ENCODE measurements around the gene LPP.

LPP gene

GRCh38 chr3:188890572-188891270, 736.8 kb downstream of the LPP start:
- no peak overlapping the region for H3K4me3 Mint-ChIP-seq

GRCh38 chr3:188899881-188900280, 745.9 kb downstream of the LPP start:
- no peaks in the 10 kb centered on the region for H3K36me3 Mint-ChIP-seq
- no peak for DNase-seq (ENCODE audit: low spot score in 2 of 2)
- no peaks in the 10 kb centered on the region for H3K4me1 Mint-ChIP-seq
- no peak for ATAC-seq
- H3K9me3 Mint-ChIP-seq: no peaks in the 10 kb centered on the region
- H3K27ac Mint-ChIP-seq: no peak overlapping the region
- H3K4me3 Mint-ChIP-seq: no peak overlapping the region

More at GRCh38 chr3:188890572-188891270, 736.8 kb downstream of the LPP start:
- H3K9me3 Mint-ChIP-seq: no peaks in the 10 kb centered on the region
- H3K36me3 Mint-ChIP-seq: no peaks in the 10 kb centered on the region
- H3K4me1 Mint-ChIP-seq: no peaks in the 10 kb centered on the region
- ATAC-seq (no peak), DNase-seq (ENCODE audit: low spot score in 2 of 2) (no peak)
- H3K27ac Mint-ChIP-seq: no peak overlapping the region

DNA sequence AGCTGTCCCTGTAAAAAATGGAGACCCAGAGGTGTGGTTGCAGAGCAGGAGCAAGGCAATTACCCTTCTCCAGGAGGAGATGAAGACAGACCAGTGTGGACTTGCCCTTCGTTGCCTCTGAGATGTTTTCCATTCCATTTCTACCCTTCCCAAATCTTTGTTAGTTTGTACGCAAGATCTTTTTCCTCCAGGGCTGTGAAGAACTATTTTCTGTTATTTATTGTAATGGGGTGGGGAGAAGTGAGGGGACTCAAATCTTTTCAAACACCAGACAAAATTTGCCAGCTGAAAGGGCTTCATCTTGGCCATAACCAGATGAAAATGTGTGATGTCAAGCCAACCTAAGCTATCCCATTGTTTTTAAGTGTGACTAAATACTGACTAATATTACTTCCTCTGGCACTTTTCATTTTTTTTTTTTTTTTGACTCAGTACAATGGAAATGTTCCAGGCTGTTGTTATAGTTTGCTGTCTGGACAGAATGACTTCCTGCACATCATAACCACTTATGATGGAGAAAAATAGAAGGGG, 746.5 kb downstream of the LPP start:
- DNase-seq (ENCODE audit: low spot score in 2 of 2) (no peak), ATAC-seq (peak; percentile 37)
- Mint-ChIP-seq H3K36me3 (no peaks in the 10 kb centered on the region), H3K9me3 (no peaks in the 10 kb centered on the region), H3K4me1 (no peaks in the 10 kb centered on the region), H3K27ac (no peak overlapping the region), H3K4me3 (no peak overlapping the region)

- no peak for ATAC-seq
- no peaks in the 10 kb centered on the region for H3K36me3 Mint-ChIP-seq
- no peaks in the 10 kb centered on the region for H3K4me1 Mint-ChIP-seq
- DNase-seq (ENCODE audit: low spot score in 2 of 2): no peak
- no peak overlapping the region for H3K27ac Mint-ChIP-seq
- H3K4me3 Mint-ChIP-seq: no peak overlapping the region
- H3K9me3 Mint-ChIP-seq: no peaks in the 10 kb centered on the region
Measured at GRCh38 chr3:188901126-188901525, 747.2 kb downstream of the LPP start.

DNA sequence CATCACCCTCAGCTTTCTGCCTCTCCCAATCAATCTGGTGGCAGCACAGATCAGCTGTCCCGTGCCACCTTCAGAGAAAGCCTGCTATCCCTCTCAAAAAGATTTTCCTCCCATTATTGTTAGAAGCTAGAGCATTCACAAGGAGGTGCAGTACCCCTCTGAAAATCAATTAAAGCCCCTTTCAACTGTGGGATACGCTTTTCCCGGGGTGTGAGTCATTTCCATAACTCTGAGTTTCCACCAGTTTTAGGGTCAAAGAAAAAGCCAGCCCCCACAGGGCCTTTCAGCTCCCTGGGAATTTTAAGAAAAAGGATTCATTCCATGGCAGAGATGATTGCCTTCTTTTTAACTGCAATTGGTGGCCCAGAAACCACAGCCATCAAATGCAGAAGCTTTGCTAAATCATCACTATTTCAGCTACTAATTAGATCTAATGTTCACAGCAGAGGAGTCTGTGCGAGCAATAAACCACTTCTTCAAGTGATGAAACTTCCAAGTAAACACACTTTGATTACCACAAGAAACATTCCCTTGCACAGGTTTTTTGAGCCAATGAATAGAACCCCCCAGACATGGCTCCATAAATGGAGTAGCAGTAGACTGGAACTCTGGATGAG, 747.8 kb downstream of the LPP start:
- no peak for DNase-seq (ENCODE audit: low spot score in 2 of 2)
- Mint-ChIP-seq H3K27ac (no peak overlapping the region), H3K4me1 (no peaks in the 10 kb centered on the region), H3K36me3 (no peaks in the 10 kb centered on the region), H3K4me3 (no peak overlapping the region), H3K9me3 (no peaks in the 10 kb centered on the region)
- ATAC-seq: no peak

GRCh38 chr3:188904670-188905069, 750.7 kb downstream of the LPP start:
- no peak overlapping the region for H3K4me3 Mint-ChIP-seq
- H3K4me1 Mint-ChIP-seq: peaks cover 5% of the 10 kb centered on the region
- no peak for DNase-seq (ENCODE audit: low spot score in 2 of 2)
- no peaks in the 10 kb centered on the region for H3K36me3 Mint-ChIP-seq
- no peaks in the 10 kb centered on the region for H3K9me3 Mint-ChIP-seq
- no peak for ATAC-seq
- no peak overlapping the region for H3K27ac Mint-ChIP-seq

- no peak overlapping the region for H3K27ac Mint-ChIP-seq
- H3K4me3 Mint-ChIP-seq: no peak overlapping the region
- H3K4me1 Mint-ChIP-seq: peaks cover 5% of the 10 kb centered on the region
- DNase-seq (ENCODE audit: low spot score in 2 of 2) (no peak), ATAC-seq (no peak)
- H3K36me3 Mint-ChIP-seq: no peaks in the 10 kb centered on the region
- H3K9me3 Mint-ChIP-seq: no peaks in the 10 kb centered on the region
Measured at GRCh38 chr3:188905547-188905946, 751.6 kb downstream of the LPP start.

DNA sequence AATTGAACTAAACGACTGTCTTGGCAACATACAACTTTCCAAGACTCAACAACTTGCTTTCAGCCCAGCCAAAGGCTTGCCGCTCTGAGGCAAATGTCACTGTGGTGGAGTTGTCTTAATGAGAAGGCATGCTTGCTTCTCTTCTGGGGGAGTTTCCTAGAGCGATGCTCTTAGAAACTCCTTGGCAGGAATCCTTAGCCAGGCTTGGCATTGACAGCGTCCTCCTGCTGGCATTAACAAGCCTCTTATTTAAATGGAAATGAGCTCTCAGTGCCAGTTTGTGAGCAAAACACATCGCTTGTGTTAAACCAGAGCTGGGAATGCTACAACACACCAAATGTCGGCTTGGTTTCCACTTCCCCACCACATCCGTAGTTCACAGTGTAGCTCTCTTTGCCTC, 752.3 kb downstream of the LPP start:
- Mint-ChIP-seq H3K36me3 (no peaks in the 10 kb centered on the region), H3K4me1 (peaks cover 5% of the 10 kb centered on the region), H3K9me3 (no peaks in the 10 kb centered on the region), H3K27ac (no peak overlapping the region), H3K4me3 (no peak overlapping the region)
- DNase-seq (ENCODE audit: low spot score in 2 of 2) (no peak), ATAC-seq (no peak)

GRCh38 chr3:188908002-188908850, 754.3 kb downstream of the LPP start:
- ATAC-seq: no peak
- H3K36me3 Mint-ChIP-seq: no peaks in the 10 kb centered on the region
- H3K9me3 Mint-ChIP-seq: no peaks in the 10 kb centered on the region
- H3K4me1 Mint-ChIP-seq: peaks cover 5% of the 10 kb centered on the region
- H3K4me3 Mint-ChIP-seq: no peak overlapping the region
- DNase-seq (ENCODE audit: low spot score in 2 of 2): peak in 1 of 2 donors; percentile 40
- H3K27ac Mint-ChIP-seq: no peak overlapping the region

DNA sequence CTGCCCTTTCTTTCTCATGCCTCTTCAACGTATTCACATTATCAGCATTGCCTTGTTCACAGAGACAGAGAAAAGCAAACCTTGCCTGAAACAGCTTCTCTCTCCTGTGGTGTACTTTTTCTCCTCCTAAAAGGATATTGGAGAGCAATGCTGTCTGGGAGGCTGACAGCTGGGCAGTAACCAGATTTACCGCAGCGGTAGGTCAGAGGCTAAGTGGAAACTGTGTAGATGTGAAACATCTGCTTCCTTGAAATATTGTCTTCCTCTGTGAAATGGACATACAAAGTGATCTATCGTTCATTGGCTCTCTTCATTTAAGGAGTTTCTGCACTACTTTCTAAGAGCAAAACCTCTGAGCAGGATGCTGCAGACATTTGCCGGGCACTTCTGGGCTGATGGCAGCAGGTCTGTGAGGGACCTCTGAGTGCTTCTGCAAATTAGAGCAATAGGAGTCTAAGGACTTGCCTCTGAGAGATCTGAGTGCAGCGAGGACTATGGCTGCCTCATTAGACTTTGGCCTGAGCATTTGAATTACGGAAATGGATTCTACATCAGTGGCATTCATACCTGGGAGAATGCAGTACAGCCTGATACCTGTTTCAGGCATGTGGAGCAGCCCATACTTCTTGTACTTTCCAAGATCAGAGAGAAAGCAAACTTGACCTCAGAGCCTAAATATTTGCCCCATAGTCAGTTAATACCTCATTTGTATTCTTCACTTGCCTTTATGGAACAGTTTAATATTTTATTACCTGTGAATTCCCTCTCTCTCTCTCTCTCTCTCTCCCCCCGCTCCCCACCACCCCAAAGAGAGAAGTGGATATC, 757.3 kb downstream of the LPP start:
- Mint-ChIP-seq H3K9me3 (no peaks in the 10 kb centered on the region), H3K36me3 (no peaks in the 10 kb centered on the region), H3K4me3 (no peak overlapping the region), H3K27ac (no peak overlapping the region), H3K4me1 (peaks cover 28% of the 10 kb centered on the region)
- DNase-seq (ENCODE audit: low spot score in 2 of 2) (peak in 1 of 2 donors; percentile 40), ATAC-seq (no peak)

DNA sequence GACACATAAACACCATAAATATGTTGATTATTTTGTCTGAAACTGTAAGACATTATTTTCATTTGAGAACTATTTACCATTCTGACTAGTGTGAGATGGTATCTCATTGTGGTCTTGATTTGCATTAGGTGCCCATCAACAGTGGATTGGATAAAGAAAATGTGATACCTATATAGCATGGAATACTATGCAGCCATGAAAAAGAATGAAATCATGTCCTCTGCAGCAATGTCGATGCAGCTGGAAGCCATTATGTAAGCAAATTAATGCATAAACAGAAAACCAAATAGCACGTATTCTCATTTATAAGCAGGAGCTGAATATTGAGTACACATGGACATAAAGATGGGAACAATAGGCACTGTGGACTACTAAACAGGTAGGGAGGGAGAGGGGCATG, 759.1 kb downstream of the LPP start:
- ATAC-seq (no peak), DNase-seq (ENCODE audit: low spot score in 2 of 2) (no peak)
- Mint-ChIP-seq H3K9me3 (no peaks in the 10 kb centered on the region), H3K4me3 (no peak overlapping the region), H3K27ac (no peak overlapping the region), H3K36me3 (no peaks in the 10 kb centered on the region), H3K4me1 (peaks cover 46% of the 10 kb centered on the region)

- Mint-ChIP-seq H3K36me3 (no peaks in the 10 kb centered on the region), H3K27ac (peak overlapping the region; percentile 94), H3K4me3 (peak overlapping the region; percentile 34), H3K9me3 (no peaks in the 10 kb centered on the region), H3K4me1 (peaks cover 43% of the 10 kb centered on the region)
- DNase-seq (ENCODE audit: low spot score in 2 of 2) (no peak), ATAC-seq (peak; percentile 87)
Measured at GRCh38 chr3:188914552-188914951, 760.6 kb downstream of the LPP start.

DNA sequence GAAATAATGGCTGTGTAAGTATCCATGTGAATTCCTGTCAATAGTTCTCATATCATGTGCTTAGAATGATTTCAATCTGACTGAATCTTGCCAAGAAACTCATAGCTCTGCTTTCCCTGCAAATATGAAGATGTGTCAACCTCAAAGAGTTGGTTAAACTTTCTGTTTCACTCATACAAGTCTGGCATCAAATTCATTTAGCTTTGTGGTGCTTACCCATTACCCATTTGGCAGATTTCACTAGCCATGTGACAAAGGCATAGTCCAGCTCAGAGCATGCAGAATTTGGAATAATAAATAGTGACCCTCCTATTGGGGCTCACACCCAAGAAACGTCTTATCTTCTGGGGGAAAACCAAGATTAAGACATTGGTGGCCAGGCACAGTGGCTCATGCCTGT, 761.2 kb downstream of the LPP start:
- peaks cover 43% of the 10 kb centered on the region for H3K4me1 Mint-ChIP-seq
- peak overlapping the region; percentile 34 for H3K4me3 Mint-ChIP-seq
- H3K36me3 Mint-ChIP-seq: no peaks in the 10 kb centered on the region
- DNase-seq (ENCODE audit: low spot score in 2 of 2) (peak in 1 of 2 donors; percentile 61), ATAC-seq (peak; percentile 81)
- peak overlapping the region; percentile 94 for H3K27ac Mint-ChIP-seq
- H3K9me3 Mint-ChIP-seq: no peaks in the 10 kb centered on the region

DNA sequence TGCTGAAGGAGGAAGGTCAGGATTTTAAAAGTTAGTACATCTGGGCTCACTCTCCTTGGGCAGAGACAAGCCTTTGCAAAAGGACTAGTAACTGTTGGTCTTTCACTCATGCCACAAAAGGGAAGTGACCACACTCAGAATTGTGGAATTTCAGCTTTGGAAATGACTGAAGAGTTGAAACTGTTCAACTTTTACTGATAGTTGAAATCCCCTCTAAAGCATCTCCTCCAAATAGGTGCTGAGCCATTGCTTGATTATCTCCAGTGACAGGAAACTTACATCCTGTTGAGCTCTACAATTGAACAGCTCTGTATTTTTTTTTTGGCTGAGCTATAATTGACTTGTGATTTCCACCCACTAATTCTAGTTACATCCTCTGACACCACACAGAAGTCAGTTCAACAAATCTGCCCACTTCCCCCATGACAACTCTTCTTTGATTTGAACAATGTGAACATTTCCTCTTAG, 763.0 kb downstream of the LPP start:
- Mint-ChIP-seq H3K4me3 (peak overlapping the region; percentile 18), H3K4me1 (peaks cover 43% of the 10 kb centered on the region), H3K9me3 (no peaks in the 10 kb centered on the region), H3K36me3 (no peaks in the 10 kb centered on the region), H3K27ac (peak overlapping the region; percentile 4)
- ATAC-seq (peak; percentile 80), DNase-seq (ENCODE audit: low spot score in 2 of 2) (no peak)

DNA sequence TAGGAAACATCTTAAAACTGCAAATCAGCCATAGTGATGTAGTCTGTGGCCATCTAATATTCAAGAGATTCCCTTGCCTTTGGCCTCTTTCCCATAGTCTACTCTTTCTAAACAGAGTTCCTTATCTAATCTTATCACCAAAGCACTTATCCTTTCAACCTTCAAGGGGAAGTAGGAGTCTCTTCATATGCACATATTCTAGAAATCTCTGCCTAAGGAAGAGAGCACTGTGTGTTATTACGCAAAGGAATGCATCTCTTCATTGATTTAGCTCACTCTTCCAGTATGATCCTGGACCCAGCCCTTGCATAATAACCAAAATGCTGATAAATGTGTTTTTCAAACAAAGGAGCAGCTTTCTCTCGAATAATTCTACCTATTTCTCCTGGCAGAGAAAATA, 764.1 kb downstream of the LPP start:
- H3K4me1 Mint-ChIP-seq: peaks cover 43% of the 10 kb centered on the region
- no peaks in the 10 kb centered on the region for H3K36me3 Mint-ChIP-seq
- H3K4me3 Mint-ChIP-seq: no peak overlapping the region
- H3K27ac Mint-ChIP-seq: no peak overlapping the region
- ATAC-seq: no peak
- no peaks in the 10 kb centered on the region for H3K9me3 Mint-ChIP-seq
- DNase-seq (ENCODE audit: low spot score in 2 of 2): no peak
